ENCODE measurements around the gene CENPM. TPM values are rescaled to one million over a fixed set of nuclear protein-coding genes. Genes with fewer than 3 reads are reported as not detected.

CENPM gene
- total and polyA plus RNA-seq, 9 of the 15 experiments (the other 6 are each of a cell fraction or from before 2014, with no cell fraction given): 11.3 to 67.7 (median 32.3) TPM

DNA sequence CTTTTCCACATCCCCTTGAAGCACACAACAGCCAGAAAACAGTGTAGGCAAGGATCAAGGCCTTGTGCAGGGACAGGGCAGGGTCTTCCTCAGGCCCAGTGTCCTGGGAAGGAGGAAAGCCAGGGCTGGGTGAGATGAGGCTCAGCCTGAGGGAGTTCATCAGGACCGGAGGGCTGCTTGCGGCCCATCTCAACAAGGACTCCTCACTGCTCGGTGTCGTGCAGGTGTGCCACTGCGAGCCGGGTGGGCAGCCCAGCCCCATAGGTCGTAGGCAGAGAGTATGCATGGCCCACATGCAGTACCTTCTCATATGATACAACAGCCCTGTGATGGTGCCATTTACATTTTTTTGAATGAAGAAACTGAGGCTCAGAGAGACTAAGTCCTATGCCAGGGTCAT lies 44.9 kb downstream of the CENPM start:
- TF ChIP-seq POLR2G (IDR thresholded peaks at IDR 0.05; ENCODE audit: low read depth, low read length) (0 out of 2 replicates have a peak, but pooled peaks have one; percentile 41), KHSRP (IDR thresholded peaks at IDR 0.05) (no peak), MEF2A (IDR thresholded peaks at IDR 0.05; ENCODE audit: control insufficient read depth, low read depth, low read length) (no peak), RBM22 (IDR thresholded peaks at IDR 0.05; ENCODE audit: low read depth, low read length, poor library complexity, severe bottlenecking) (peak; percentile 73)
- TF ChIP-seq, protein P1, sequence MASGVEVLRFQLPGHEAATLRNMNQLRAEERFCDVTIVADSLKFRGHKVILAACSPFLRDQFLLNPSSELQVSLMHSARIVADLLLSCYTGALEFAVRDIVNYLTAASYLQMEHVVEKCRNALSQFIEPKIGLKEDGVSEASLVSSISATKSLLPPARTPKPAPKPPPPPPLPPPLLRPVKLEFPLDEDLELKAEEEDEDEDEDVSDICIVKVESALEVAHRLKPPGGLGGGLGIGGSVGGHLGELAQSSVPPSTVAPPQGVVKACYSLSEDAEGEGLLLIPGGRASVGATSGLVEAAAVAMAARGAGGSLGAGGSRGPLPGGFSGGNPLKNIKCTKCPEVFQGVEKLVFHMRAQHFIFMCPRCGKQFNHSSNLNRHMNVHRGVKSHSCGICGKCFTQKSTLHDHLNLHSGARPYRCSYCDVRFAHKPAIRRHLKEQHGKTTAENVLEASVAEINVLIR (CRISPR knock-in tag; IDR thresholded peaks at IDR 0.05): no peak
- TF ChIP-seq, protein P2, sequence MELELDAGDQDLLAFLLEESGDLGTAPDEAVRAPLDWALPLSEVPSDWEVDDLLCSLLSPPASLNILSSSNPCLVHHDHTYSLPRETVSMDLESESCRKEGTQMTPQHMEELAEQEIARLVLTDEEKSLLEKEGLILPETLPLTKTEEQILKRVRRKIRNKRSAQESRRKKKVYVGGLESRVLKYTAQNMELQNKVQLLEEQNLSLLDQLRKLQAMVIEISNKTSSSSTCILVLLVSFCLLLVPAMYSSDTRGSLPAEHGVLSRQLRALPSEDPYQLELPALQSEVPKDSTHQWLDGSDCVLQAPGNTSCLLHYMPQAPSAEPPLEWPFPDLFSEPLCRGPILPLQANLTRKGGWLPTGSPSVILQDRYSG (tag; conservative IDR thresholded peaks at IDR 0.05; ENCODE audit: low read depth): no peak
- peaks cover 87% of the 10 kb centered on the region for H3K36me3 ChIP-seq (ENCODE audit: control insufficient read depth, insufficient read depth, low read length)
- H3K9me1 ChIP-seq (ENCODE audit: control insufficient read depth, insufficient read depth, low read length): peaks cover 2% of the 10 kb centered on the region
- H3K79me2 ChIP-seq (ENCODE audit: control insufficient read depth, insufficient read depth, low read length): no peaks in the 10 kb centered on the region
- no peak overlapping the region for H3K9ac ChIP-seq (ENCODE audit: insufficient read depth in 1 of 2, low read depth in 2 of 2, low read length in 2 of 2)
- H3K27ac ChIP-seq (ENCODE audit: extremely low read depth, low read depth, low read length): no peak overlapping the region
- H3K9me3 ChIP-seq (replicated peaks; ENCODE audit: control insufficient read depth, insufficient read depth, low read depth, low read length): no peaks in the 10 kb centered on the region
- FAIRE-seq (no peak), ATAC-seq (no peak), DNase-seq (ENCODE audit: extremely low read depth in 1 of 4, low spot score in 3 of 4) (no peak)
- in situ Hi-C loops (cut with MboI) (no loop called here), intact Hi-C loops (cut with micrococcal nuclease) (no loop called here)
- H3K4me3 ChIP-seq: no peak overlapping the region
- WGBS (ENCODE audit: insufficient coverage, low coverage, missing lambda C conversion rate): 96% methylated on average over 7 of the region's 7 CpGs
- H2AFZ ChIP-seq (ENCODE audit: low read depth, low read length): no peak overlapping the region
- H3K27me3 ChIP-seq (ENCODE audit: control insufficient read depth in 2 of 2, insufficient read depth in 2 of 2, low read length in 2 of 2): no peaks in the 10 kb centered on the region
- no peaks in the 10 kb centered on the region for H4K20me1 ChIP-seq (replicated peaks; ENCODE audit: control insufficient read depth, insufficient read depth, low read length)
- CTCF ChIA-PET (ENCODE audit: low intra/inter-chr PET ratio): no interaction called here
- H3K4me1 ChIP-seq (replicated peaks in 1 of 2; ENCODE audit: control insufficient read depth in 2 of 2, insufficient read depth in 2 of 2, low read length in 2 of 2): peaks cover 0 to 10% of the 10 kb centered on the region in 2 experiments; a peak in 3 of 5 replicates
- no peak overlapping the region for H3K4me2 ChIP-seq (ENCODE audit: insufficient read depth, low read length)
- POLR2A ChIA-PET: interaction anchor here (0.7 to 1.7 kb wide), 2 partner anchors 21 to 532 kb away, joined by 3 to 4 read pairs; no protein-coding TSS in a partner anchor
- TSS peak; percentile 20 for BruUV-seq (replicated peaks)

All from K562 (cell line).